HepG2 (cell line): ENCODE results near the gene DYDC2. TPM values are rescaled to one million over a fixed set of nuclear protein-coding genes. Genes with fewer than 3 reads are reported as not detected.

Experiments
- ATF7 ChIP-seq, 2 experiments: fragments of 450-650 bp in 1 of 2; sonication (generic) in 1 of 2; formaldehyde crosslinking in 1 of 2; IDR thresholded peaks; 2 replicates each; pipeline versions ENCODE4 v1.4.0 to v1.6.1; 2016 to 2020; ENCODE audit warnings: antibody characterized with exemption in 1 of 2, mild to moderate bottlenecking in 1 of 2, missing genetic modification reagents in 1 of 2
- BORCS8-MEF2B ChIP-seq: sonication (generic); formaldehyde crosslinking; IDR thresholded peaks from 2 replicates; pipeline ENCODE4 v1.8.0; 2022; ENCODE audit warnings: mild to moderate bottlenecking, missing genetic modification reagents
- CREM ChIP-seq, 2 experiments: sonication (generic) in 1 of 2; formaldehyde crosslinking in 1 of 2; IDR thresholded peaks; 2 replicates each; pipeline versions ENCODE4 v1.4.0 to v1.6.1; 2016 to 2020; ENCODE audit warnings: antibody characterized with exemption in 1 of 2, mild to moderate bottlenecking in 1 of 2, missing genetic modification reagents in 1 of 2
- FOSL2 ChIP-seq: sonication (generic); formaldehyde crosslinking; IDR thresholded peaks from 2 replicates; pipeline ENCODE4 v1.4.0; 2020; ENCODE audit warnings: missing genetic modification reagents
- GFI1 ChIP-seq: sonication (generic); formaldehyde crosslinking; IDR thresholded peaks from 2 replicates; pipeline ENCODE4 v1.5.0; 2020; ENCODE audit warnings: missing genetic modification reagents, mild to moderate bottlenecking, borderline replicate concordance
- KLF11 ChIP-seq: IDR thresholded peaks from 2 replicates; pipeline ENCODE4 v1.6.1; 2016; ENCODE audit warnings: missing compliant biosample characterization
- ZNF317 ChIP-seq: sonication (generic); formaldehyde crosslinking; IDR thresholded peaks from 2 replicates; pipeline ENCODE4 v1.5.0; 2020; ENCODE audit warnings: mild to moderate bottlenecking, missing genetic modification reagents
- ZNF564 ChIP-seq: sonication (generic); formaldehyde crosslinking; IDR thresholded peaks from 2 replicates; pipeline ENCODE4 v1.8.1; 2023; ENCODE audit warnings: mild to moderate bottlenecking, missing genetic modification reagents
- ZNF790 ChIP-seq: sonication (generic); formaldehyde crosslinking; IDR thresholded peaks from 2 replicates; pipeline ENCODE4 v1.8.0; 2022; ENCODE audit warnings: missing genetic modification reagents, mild to moderate bottlenecking, borderline replicate concordance
- polyA plus RNA-seq, 8 experiments: library from polyadenylated mRNA; depleted of rRNA in 3 of 8; stranded (reverse) in 7 of 8; unstranded in 1 of 8; fragments of >200 nt; fragmentation: Illumina TruSeq in 4 of 8; extraction: Trizol in 4 of 8; gene quantifications; 2 replicates each; pipeline versions ENCODE4 v1.2.1 to v1.2.3, GENCODE V29; 2011 to 2016; ENCODE audit warnings: low read depth in 4 of 8, missing spikeins in 1 of 8, mixed read lengths in 1 of 8; ENCODE audit not compliant: insufficient read depth in 1 of 8
- total RNA-seq, 5 experiments: library from RNA; depleted of rRNA; stranded (reverse); fragments of >200 nt; fragmentation: Illumina TruSeq; extraction: Trizol; gene quantifications; 2 replicates each; pipeline ENCODE4 v1.2.3, GENCODE V29; 2016; ENCODE audit warnings: low read depth in 1 of 5
- TF ChIP-seq, protein P1 (sequence below): sonication (generic); formaldehyde crosslinking; IDR thresholded peaks from 2 replicates; pipeline ENCODE4 v1.8.0; 2022; ENCODE audit warnings: low read depth, missing genetic modification reagents
- TF ChIP-seq, protein P2 (sequence below): sonication (generic); formaldehyde crosslinking; IDR thresholded peaks from 2 replicates; pipeline ENCODE4 v1.5.0; 2020; ENCODE audit warnings: missing genetic modification reagents, mild to moderate bottlenecking, borderline replicate concordance
- TF ChIP-seq, protein P3 (sequence below): sonication (generic); formaldehyde crosslinking; IDR thresholded peaks from 2 replicates; pipeline ENCODE4 v1.5.1; 2020; ENCODE audit warnings: missing genetic modification reagents, mild to moderate bottlenecking, borderline replicate concordance
- TF ChIP-seq, protein P4 (sequence below): sonication (generic); formaldehyde crosslinking; IDR thresholded peaks from 2 replicates; pipeline ENCODE4 v1.5.0; 2020; ENCODE audit warnings: mild to moderate bottlenecking, missing genetic modification reagents, borderline replicate concordance

The DYDC2 gene
- total and polyA plus RNA-seq, 2 of the 13 experiments (the other 11 are each of a cell fraction or from before 2014, with no cell fraction given): 0.98 to 2.3 TPM

DNA sequence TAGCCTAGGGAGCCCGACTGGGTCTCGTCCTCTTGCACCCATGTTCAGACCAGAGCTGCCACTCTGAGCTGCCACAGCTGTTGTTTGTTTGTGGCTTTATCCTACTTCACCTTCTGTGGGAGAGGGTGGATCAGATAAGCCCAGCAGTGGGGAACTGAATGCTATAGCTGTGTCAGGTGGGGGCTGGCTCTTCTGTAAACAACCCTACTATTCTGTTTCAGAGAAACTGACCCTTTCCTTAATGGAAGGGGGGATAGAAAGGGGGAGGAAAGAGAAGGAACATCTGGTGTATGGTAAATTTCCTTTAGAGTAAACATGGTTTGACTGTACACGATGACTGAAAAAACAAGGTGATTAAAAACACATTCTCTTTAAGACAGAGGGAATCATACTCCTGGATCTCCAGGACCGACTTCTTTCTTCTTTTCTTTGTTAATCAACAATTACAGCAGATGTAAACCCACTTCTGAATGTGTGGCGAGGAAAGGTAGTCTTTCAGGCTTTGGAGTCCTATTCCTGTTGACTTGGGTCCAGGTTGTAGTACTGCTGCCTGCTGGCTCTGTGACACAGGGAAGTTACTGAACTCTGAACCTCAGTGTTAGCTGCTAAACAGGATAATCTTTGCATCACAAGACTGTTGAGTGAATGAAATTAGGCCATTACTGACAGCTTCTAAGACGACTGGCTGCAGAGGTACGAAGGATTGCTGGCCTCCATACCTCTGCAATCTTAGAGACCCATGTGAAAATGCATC is 57.7 kb downstream of the DYDC2 start (continued):
- TF ChIP-seq, protein P1, sequence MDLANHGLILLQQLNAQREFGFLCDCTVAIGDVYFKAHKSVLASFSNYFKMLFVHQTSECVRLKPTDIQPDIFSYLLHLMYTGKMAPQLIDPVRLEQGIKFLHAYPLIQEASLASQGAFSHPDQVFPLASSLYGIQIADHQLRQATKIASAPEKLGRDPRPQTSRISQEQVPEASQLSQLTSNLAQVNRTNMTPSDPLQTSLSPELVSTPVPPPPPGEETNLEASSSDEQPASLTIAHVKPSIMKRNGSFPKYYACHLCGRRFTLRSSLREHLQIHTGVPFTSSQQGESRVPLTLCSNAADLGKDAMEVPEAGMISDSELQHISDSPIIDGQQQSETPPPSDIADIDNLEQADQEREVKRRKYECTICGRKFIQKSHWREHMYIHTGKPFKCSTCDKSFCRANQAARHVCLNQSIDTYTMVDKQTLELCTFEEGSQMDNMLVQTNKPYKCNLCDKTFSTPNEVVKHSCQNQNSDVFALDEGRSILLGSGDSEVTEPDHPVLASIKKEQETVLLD (CRISPR knock-in tag): no peak
- TF ChIP-seq, protein P2, sequence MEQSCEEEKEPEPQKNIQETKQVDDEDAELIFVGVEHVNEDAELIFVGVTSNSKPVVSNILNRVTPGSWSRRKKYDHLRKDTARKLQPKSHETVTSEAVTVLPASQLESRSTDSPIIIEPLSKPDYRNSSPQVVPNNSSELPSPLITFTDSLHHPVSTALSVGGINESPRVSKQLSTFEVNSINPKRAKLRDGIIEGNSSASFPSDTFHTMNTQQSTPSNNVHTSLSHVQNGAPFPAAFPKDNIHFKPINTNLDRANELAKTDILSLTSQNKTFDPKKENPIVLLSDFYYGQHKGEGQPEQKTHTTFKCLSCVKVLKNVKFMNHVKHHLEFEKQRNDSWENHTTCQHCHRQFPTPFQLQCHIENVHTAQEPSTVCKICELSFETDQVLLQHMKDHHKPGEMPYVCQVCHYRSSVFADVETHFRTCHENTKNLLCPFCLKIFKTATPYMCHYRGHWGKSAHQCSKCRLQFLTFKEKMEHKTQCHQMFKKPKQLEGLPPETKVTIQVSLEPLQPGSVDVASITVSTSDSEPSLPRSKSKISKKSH (CRISPR knock-in tag): no peak
- TF ChIP-seq GFI1 (CRISPR knock-in tag): no peak
- no peak for TF ChIP-seq CREM (IDR thresholded peaks at IDR 0.05)
- TF ChIP-seq CREM (CRISPR knock-in tag; IDR thresholded peaks at IDR 0.05): no peak
- no peak; the same call in 1 of the 2 replicates for TF ChIP-seq ZNF564
- TF ChIP-seq, protein P3, sequence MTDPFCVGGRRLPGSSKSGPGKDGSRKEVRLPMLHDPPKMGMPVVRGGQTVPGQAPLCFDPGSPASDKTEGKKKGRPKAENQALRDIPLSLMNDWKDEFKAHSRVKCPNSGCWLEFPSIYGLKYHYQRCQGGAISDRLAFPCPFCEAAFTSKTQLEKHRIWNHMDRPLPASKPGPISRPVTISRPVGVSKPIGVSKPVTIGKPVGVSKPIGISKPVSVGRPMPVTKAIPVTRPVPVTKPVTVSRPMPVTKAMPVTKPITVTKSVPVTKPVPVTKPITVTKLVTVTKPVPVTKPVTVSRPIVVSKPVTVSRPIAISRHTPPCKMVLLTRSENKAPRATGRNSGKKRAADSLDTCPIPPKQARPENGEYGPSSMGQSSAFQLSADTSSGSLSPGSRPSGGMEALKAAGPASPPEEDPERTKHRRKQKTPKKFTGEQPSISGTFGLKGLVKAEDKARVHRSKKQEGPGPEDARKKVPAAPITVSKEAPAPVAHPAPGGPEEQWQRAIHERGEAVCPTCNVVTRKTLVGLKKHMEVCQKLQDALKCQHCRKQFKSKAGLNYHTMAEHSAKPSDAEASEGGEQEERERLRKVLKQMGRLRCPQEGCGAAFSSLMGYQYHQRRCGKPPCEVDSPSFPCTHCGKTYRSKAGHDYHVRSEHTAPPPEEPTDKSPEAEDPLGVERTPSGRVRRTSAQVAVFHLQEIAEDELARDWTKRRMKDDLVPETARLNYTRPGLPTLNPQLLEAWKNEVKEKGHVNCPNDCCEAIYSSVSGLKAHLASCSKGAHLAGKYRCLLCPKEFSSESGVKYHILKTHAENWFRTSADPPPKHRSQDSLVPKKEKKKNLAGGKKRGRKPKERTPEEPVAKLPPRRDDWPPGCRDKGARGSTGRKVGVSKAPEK (CRISPR knock-in tag): no peak
- TF ChIP-seq, protein P4, sequence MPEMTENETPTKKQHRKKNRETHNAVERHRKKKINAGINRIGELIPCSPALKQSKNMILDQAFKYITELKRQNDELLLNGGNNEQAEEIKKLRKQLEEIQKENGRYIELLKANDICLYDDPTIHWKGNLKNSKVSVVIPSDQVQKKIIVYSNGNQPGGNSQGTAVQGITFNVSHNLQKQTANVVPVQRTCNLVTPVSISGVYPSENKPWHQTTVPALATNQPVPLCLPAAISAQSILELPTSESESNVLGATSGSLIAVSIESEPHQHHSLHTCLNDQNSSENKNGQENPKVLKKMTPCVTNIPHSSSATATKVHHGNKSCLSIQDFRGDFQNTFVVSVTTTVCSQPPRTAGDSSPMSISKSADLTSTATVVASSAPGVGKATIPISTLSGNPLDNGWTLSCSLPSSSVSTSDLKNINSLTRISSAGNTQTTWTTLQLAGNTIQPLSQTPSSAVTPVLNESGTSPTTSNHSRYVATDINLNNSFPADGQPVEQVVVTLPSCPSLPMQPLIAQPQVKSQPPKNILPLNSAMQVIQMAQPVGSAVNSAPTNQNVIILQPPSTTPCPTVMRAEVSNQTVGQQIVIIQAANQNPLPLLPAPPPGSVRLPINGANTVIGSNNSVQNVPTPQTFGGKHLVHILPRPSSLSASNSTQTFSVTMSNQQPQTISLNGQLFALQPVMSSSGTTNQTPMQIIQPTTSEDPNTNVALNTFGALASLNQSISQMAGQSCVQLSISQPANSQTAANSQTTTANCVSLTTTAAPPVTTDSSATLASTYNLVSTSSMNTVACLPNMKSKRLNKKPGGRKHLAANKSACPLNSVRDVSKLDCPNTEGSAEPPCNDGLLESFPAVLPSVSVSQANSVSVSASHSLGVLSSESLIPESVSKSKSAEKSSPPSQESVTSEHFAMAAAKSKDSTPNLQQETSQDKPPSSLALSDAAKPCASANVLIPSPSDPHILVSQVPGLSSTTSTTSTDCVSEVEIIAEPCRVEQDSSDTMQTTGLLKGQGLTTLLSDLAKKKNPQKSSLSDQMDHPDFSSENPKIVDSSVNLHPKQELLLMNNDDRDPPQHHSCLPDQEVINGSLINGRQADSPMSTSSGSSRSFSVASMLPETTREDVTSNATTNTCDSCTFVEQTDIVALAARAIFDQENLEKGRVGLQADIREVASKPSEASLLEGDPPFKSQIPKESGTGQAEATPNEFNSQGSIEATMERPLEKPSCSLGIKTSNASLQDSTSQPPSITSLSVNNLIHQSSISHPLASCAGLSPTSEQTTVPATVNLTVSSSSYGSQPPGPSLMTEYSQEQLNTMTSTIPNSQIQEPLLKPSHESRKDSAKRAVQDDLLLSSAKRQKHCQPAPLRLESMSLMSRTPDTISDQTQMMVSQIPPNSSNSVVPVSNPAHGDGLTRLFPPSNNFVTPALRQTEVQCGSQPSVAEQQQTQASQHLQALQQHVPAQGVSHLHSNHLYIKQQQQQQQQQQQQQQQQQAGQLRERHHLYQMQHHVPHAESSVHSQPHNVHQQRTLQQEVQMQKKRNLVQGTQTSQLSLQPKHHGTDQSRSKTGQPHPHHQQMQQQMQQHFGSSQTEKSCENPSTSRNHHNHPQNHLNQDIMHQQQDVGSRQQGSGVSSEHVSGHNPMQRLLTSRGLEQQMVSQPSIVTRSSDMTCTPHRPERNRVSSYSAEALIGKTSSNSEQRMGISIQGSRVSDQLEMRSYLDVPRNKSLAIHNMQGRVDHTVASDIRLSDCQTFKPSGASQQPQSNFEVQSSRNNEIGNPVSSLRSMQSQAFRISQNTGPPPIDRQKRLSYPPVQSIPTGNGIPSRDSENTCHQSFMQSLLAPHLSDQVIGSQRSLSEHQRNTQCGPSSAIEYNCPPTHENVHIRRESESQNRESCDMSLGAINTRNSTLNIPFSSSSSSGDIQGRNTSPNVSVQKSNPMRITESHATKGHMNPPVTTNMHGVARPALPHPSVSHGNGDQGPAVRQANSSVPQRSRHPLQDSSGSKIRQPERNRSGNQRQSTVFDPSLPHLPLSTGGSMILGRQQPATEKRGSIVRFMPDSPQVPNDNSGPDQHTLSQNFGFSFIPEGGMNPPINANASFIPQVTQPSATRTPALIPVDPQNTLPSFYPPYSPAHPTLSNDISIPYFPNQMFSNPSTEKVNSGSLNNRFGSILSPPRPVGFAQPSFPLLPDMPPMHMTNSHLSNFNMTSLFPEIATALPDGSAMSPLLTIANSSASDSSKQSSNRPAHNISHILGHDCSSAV (CRISPR knock-in tag): no peak
- no peak for TF ChIP-seq ATF7 (IDR thresholded peaks at IDR 0.05)
- TF ChIP-seq ATF7 (CRISPR knock-in tag; IDR thresholded peaks at IDR 0.05): no peak
- 0 out of 2 replicates have a peak, but pooled peaks have one; percentile 38 for TF ChIP-seq KLF11 (CRISPR knock-in tag)
- no peak for TF ChIP-seq ZNF790 (CRISPR knock-in tag)
- TF ChIP-seq BORCS8-MEF2B (CRISPR knock-in tag): no peak
- no peak for TF ChIP-seq ZNF317 (CRISPR knock-in tag)
- 0 out of 2 replicates have a peak, but pooled peaks have one; percentile 5 for TF ChIP-seq FOSL2 (CRISPR knock-in tag)
